Stimulated activated CD8-positive, alpha-beta memory T cell treated with anti-CD3 and anti-CD28 coated beads, Interleukin-12 subunit alpha, Interleukin-12 subunit beta, amount 100 ng/mL, for 1 hour (primary cell): ENCODE results near the gene FIBCD1.

ENCODE experiments used
- DNase-seq: peaks from one replicate; pipeline ENCODE4 v3.0.0-alpha.2; 2020; ENCODE audit warnings: low read depth

FIBCD1 gene

DNA sequence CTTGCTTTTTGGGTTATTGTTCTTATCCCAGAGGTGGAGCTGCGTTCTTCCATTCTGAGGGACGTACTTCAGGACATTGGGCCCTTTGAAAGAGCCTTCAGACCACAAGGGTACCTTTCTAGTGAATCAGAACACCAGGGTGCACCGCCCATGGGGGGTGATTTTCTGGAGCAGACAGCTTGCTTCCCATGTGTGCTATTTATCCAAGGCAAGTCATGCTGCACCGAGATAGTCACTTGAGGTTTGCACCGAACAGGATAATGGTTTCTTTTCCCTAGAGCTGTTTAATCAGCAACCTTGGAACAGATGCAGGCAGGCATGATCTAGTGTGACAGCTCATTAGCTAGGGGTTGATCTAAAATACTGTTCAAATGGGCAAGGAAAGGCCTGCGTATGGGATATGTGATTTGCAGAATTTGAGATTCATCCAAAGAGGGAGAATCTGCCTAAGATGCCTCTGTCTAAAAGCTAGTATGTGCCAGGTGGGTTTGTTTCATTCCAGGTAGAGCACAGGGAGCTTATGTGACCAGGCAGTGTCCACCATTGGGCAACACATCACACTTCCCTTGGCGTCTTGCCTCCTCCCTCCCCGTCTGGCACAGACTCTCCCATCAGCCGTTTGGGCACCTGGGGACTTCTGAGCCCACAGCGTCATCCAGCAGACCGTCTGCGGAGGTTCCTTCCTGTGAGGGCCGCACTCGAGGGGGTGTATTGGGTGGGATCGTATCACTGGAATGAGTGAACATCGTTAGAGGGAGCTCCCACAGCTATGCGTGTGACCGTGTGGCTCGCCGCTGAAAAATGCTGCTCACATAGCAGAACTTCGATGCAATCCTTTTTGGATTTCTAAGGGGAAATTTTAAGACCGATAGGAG lies 80.9 kb downstream of the FIBCD1 start:
- DNase-seq, result no peak

DNA sequence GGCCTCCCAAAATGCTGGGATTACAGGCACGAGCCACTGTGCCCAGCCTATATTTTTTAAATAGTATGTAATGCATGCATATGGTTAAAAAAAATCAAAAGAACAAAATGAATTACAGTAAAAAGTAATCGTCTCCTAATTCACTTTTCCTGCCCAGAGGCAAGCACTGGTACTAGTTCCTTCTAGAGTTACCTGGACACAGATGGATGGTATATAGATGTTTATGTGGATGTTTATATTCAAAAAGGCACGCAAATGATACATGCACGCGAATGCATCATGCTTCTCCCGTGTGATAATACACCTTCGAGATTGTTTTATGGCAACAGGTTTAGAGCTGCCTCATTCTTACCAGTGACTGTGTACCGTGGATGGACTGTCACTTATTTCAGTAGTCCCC lies 82.6 kb downstream of the FIBCD1 start:
- no peak for DNase-seq

DNA sequence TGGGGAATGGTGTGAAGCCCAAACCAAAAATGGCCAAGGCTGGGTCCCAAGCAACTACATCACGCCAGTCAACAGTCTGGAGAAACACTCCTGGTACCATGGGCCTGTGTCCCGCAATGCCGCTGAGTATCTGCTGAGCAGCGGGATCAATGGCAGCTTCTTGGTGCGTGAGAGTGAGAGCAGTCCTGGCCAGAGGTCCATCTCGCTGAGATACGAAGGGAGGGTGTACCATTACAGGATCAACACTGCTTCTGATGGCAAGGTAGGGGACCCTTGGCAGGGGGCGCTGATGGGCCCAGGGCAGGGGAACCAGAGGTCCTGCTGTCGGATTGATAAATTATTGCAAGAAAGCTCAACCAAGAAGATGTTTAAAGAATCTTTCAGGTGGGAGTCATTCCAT lies 84.2 kb downstream of the FIBCD1 start:
- DNase-seq, result no peak

DNA sequence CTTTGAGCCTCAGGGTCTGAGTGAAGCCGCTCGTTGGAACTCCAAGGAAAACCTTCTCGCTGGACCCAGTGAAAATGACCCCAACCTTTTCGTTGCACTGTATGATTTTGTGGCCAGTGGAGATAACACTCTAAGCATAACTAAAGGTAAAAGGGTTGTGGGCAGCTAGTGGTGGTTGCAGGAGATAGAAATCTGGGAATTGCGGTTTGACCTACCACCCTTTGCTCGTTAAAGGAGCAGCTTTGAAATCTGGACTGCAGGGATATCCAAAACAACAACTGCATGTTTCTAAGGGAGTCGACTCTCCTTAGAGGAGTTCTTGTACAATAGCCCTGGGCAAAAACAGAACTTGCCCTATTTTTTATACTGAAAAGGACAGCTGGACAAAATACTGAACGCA lies 85.0 kb downstream of the FIBCD1 start:
- DNase-seq, result no peak

DNA sequence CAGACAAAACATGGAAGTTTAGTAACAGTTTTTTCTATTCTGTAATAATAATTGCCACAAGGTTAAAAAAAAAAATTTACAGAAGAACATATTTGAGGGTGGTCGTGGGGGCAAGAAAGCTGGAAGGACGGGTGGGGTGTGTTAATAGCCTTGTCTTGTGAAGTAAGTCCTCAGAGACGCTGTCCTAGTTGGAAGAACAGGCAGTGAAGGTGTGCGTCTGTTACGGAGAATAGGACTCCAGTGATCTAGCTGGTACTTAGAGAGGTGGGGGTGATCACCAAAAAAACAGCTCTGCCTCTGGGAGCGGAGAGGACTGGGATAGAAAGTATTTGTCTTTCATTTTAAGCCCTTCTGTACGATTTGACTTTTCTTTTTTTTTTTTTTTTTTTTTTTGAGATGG lies 86.2 kb downstream of the FIBCD1 start:
- no peak for DNase-seq
